H1 (cell line): Measurements from ENCODE around the gene SLC38A5. TPM values are rescaled to one million over a fixed set of nuclear protein-coding genes. Genes with fewer than 3 reads are reported as not detected.

Experiments used
- CTCF ChIA-PET: fragments of 300-600 bp; sonication (Branson Sonifier 250); formaldehyde crosslinking; loops from one replicate; lab custom pipeline; 2021; ENCODE audit not compliant: partially characterized antibody; lab: Charles Lee
- POLR2A ChIA-PET: fragments of 300-600 bp; sonication (Branson Sonifier 250); formaldehyde crosslinking; loops from one replicate; lab custom pipeline; 2021; ENCODE audit warnings: inconsistent platforms; ENCODE audit not compliant: partially characterized antibody; lab: Charles Lee
- DNase-seq, 2 experiments: peaks; one replicate each; pipeline versions ENCODE4 v3.0.0 to v3.0.0-alpha.2; 2010 to 2022; ENCODE audit warnings: low spot score in 2 of 2, low read depth in 1 of 2, mixed read lengths in 1 of 2
- FAIRE-seq: peaks from 2 replicates; lab custom pipeline; 2011; peaks lifted over from hg19 to GRCh38; lab: Jason Lieb, UNC
- H2AFZ ChIP-seq: 2 replicates; pipeline ENCODE4 v1.8.1; 2012; ENCODE audit warnings: low read length, inconsistent platforms
- H2AK5ac ChIP-seq: 2 replicates; pipeline ENCODE4 v1.6.1; 2013; ENCODE audit warnings: low read depth, low read length
- H2BK120ac ChIP-seq: replicated peaks from 2 replicates; pipeline ENCODE3; 2013; ENCODE audit warnings: low read depth, low read length, inconsistent platforms
- H2BK12ac ChIP-seq: 2 replicates; pipeline ENCODE4 v1.6.1; 2013; ENCODE audit warnings: low read depth, low read length
- H2BK15ac ChIP-seq: 2 replicates; pipeline ENCODE4 v1.6.1; 2013; ENCODE audit warnings: low read length
- H2BK20ac ChIP-seq: 2 replicates; pipeline ENCODE4 v1.6.1; 2013; ENCODE audit warnings: low read length
- H2BK5ac ChIP-seq: 2 replicates; pipeline ENCODE4 v1.6.1; 2013; ENCODE audit warnings: low read depth, low read length
- H3K14ac ChIP-seq: 2 replicates; pipeline ENCODE4 v1.6.1; 2013; ENCODE audit warnings: inconsistent platforms; ENCODE audit not compliant: insufficient read length
- H3K18ac ChIP-seq: 2 replicates; pipeline ENCODE4 v1.6.1; 2013; ENCODE audit warnings: low read length; ENCODE audit errors: extremely low read depth
- H3K23ac ChIP-seq: 2 replicates; pipeline ENCODE4 v1.6.1; 2013; ENCODE audit warnings: inconsistent platforms; ENCODE audit not compliant: insufficient read length
- H3K23me2 ChIP-seq: 2 replicates; pipeline ENCODE4 v1.6.1; 2013; ENCODE audit warnings: low read depth, low read length
- H3K27ac ChIP-seq: 2 replicates; pipeline ENCODE4 v1.6.1; 2011; ENCODE audit warnings: low read depth, low read length, inconsistent platforms
- H3K27me3 ChIP-seq, 4 experiments: replicated peaks in 1 of 4; 1 replicate in 1 of 4; 2 replicates in 3 of 4; pipeline versions ENCODE4 v1.6.1 to v1.8.1; 2011 to 2013; ENCODE audit warnings: low read length in 3 of 4, mild to moderate bottlenecking in 3 of 4, inconsistent platforms in 2 of 4, mixed read lengths in 2 of 4, moderate library complexity in 1 of 4; ENCODE audit not compliant: control insufficient read depth in 3 of 4, insufficient read depth in 3 of 4; ENCODE audit errors: extremely low read depth in 1 of 4
- H3K36me3 ChIP-seq, 4 experiments: 2 replicates each; pipeline versions ENCODE4 v1.6.1 to v1.8.1; 2011 to 2013; ENCODE audit warnings: mild to moderate bottlenecking in 4 of 4, low read length in 3 of 4, moderate library complexity in 2 of 4, control low read depth in 1 of 4, inconsistent platforms in 1 of 4; ENCODE audit not compliant: insufficient read depth in 4 of 4, control insufficient read depth in 2 of 4
- H3K4ac ChIP-seq: replicated peaks from 2 replicates; pipeline ENCODE3; 2013; ENCODE audit warnings: low read length, low read depth, mixed read lengths, inconsistent platforms; ENCODE audit not compliant: insufficient read length
- H3K4me1 ChIP-seq, 4 experiments: replicated peaks in 1 of 4; 1 replicate in 1 of 4; 2 replicates in 3 of 4; pipeline versions ENCODE4 v1.6.1 to v1.8.1; 2011 to 2013; ENCODE audit warnings: low read length in 3 of 4, inconsistent platforms in 2 of 4, mixed read lengths in 1 of 4; ENCODE audit not compliant: insufficient read depth in 4 of 4, control insufficient read depth in 3 of 4
- H3K4me2 ChIP-seq, 2 experiments: 2 replicates each; pipeline versions ENCODE4 v1.6.1 to v1.8.1; 2011 to 2013; ENCODE audit warnings: low read depth in 2 of 2, low read length in 2 of 2, control low read depth in 1 of 2, inconsistent platforms in 1 of 2, mild to moderate bottlenecking in 1 of 2; ENCODE audit not compliant: insufficient read depth in 1 of 2
- H3K4me3 ChIP-seq, 4 experiments: fragments of 200-600, 300-600 bp in 1 of 4; sonication (generic), shearing (Covaris generic), sonication (Bioruptor Twin) in 1 of 4; 2 replicates each; pipeline versions ENCODE4 v1.5.1 to v1.8.1; 2011 to 2016; ENCODE audit warnings: low read length in 4 of 4, low read depth in 3 of 4, control low read depth in 2 of 4, inconsistent platforms in 2 of 4, mild to moderate bottlenecking in 2 of 4, mixed read lengths in 1 of 4, moderate library complexity in 1 of 4; ENCODE audit not compliant: insufficient read depth in 2 of 4; ENCODE audit errors: extremely low read depth in 1 of 4
- H3K56ac ChIP-seq: replicated peaks from 2 replicates; pipeline ENCODE3; 2013; ENCODE audit warnings: low read depth, mild to moderate bottlenecking, mixed read lengths, low read length, inconsistent platforms; ENCODE audit not compliant: insufficient read length
- H3K79me1 ChIP-seq: 2 replicates; pipeline ENCODE4 v1.6.1; 2013; ENCODE audit warnings: low read depth, low read length, control low read depth
- H3K79me2 ChIP-seq, 2 experiments: 2 replicates each; pipeline versions ENCODE4 v1.6.1 to v1.8.1; 2012 to 2013; ENCODE audit warnings: low read length in 2 of 2, mild to moderate bottlenecking in 2 of 2, inconsistent platforms in 1 of 2; ENCODE audit not compliant: insufficient read depth in 2 of 2, control insufficient read depth in 1 of 2
- H3K9ac ChIP-seq, 4 experiments: replicated peaks in 1 of 4; 1 replicate in 1 of 4; 2 replicates in 3 of 4; pipeline versions ENCODE4 v1.6.1 to v1.8.1; 2011 to 2013; ENCODE audit warnings: low read depth in 3 of 4, low read length in 3 of 4, control low read depth in 2 of 4, mild to moderate bottlenecking in 2 of 4, moderate library complexity in 2 of 4, inconsistent platforms in 1 of 4; ENCODE audit errors: extremely low read depth in 1 of 4
- H3K9me3 ChIP-seq, 2 experiments: 2 replicates each; pipeline versions ENCODE4 v1.6.1 to v1.8.1; 2012 to 2013; ENCODE audit warnings: mild to moderate bottlenecking in 2 of 2, moderate library complexity in 2 of 2, control low read depth in 1 of 2, inconsistent platforms in 1 of 2, low read depth in 1 of 2, low read length in 1 of 2, mixed read lengths in 1 of 2; ENCODE audit not compliant: insufficient read depth in 2 of 2
- H4K20me1 ChIP-seq, 2 experiments: replicated peaks in 1 of 2; 2 replicates each; pipeline versions ENCODE3 to v1.8.1; 2011 to 2013; ENCODE audit warnings: inconsistent platforms in 2 of 2, low read length in 2 of 2, mild to moderate bottlenecking in 1 of 2; ENCODE audit not compliant: insufficient read depth in 2 of 2, control insufficient read depth in 1 of 2
- H4K5ac ChIP-seq: 2 replicates; pipeline ENCODE4 v1.6.1; 2013; ENCODE audit warnings: low read length, low read depth, mixed read lengths, inconsistent platforms; ENCODE audit not compliant: insufficient read length
- H4K8ac ChIP-seq: 2 replicates; pipeline ENCODE4 v1.8.0; 2013; ENCODE audit warnings: mild to moderate bottlenecking, moderate library complexity, low read length, inconsistent platforms; ENCODE audit not compliant: insufficient read depth; ENCODE audit errors: extremely low read depth
- H4K91ac ChIP-seq: replicated peaks from 2 replicates; pipeline ENCODE3; 2013; ENCODE audit warnings: low read length, mixed read lengths, inconsistent platforms; ENCODE audit not compliant: insufficient read length
- MAX ChIP-seq: IDR thresholded peaks from 2 replicates; pipeline ENCODE4 v1.6.1; 2012; ENCODE audit warnings: inconsistent platforms
- POU5F1 ChIP-seq: IDR thresholded peaks from 2 replicates; pipeline ENCODE4 v1.6.1; 2011; ENCODE audit warnings: low read depth, mild to moderate bottlenecking, low read length, moderate library complexity
- RNF2 ChIP-seq: fragments of 200-900, 300-1000 bp; sonication (generic); IDR thresholded peaks from 2 replicates; pipeline ENCODE4 v1.7.1; 2016; ENCODE audit warnings: borderline replicate concordance, low read depth, mild to moderate bottlenecking, antibody characterized with exemption, low read length; ENCODE audit not compliant: poor library complexity, severe bottlenecking; ENCODE audit errors: missing control alignments
- TCF12 ChIP-seq: IDR thresholded peaks from 2 replicates; pipeline ENCODE4 v1.6.1; 2011; ENCODE audit warnings: low read depth, mild to moderate bottlenecking, low read length
- WGBS, 2 experiments: shearing (Covaris generic) in 1 of 2; methylation state at CpG; one replicate each; pipeline versions ENCODE4 v1.1.6 to v1.1.7; 2013 to 2015; ENCODE audit warnings: low lambda C conversion rate in 2 of 2, mixed read lengths in 2 of 2, inconsistent platforms in 1 of 2, low coverage in 1 of 2, missing lambda C conversion rate in 1 of 2; ENCODE audit not compliant: insufficient replicate concordance in 2 of 2, insufficient coverage in 1 of 2, insufficient read length in 1 of 2; ENCODE audit errors: extremely low coverage in 1 of 2, missing lambda C conversion rate in 1 of 2; 5-methylcytosine and 5-hydroxymethylcytosine counted together
- polyA plus RNA-seq, 7 experiments: library from polyadenylated mRNA; depleted of rRNA in 3 of 7; stranded (reverse) in 5 of 7; unstranded in 2 of 7; fragments of >200 nt in 5 of 7; fragments of 200-250 nt in 2 of 7; gene quantifications; 1 replicate in 5 of 7; 2 replicates in 1 of 7; 4 replicates in 1 of 7; pipeline versions ENCODE4 v1.2.1 to v1.2.3, GENCODE V29; 2011 to 2013; ENCODE audit warnings: missing spikeins in 2 of 7, mixed read lengths in 2 of 7
- total RNA-seq: library from RNA; stranded (reverse); fragmentation: NEBNext Ultra II Directional; extraction: Animal tissue kit (Norgen Biotek cat#: 25700); gene quantifications from 2 replicates; pipeline ENCODE4 v1.2.1, GENCODE V29; 2021

SLC38A5 gene
- total and polyA plus RNA-seq, 2 of the 8 experiments (the other 6 are each of a cell fraction or from before 2014, with no cell fraction given) = 70.9 to 106 TPM

GRCh38 chrX:48460031-48460430 is 10.0 kb downstream of the SLC38A5 start:
- 100% methylated on average over 1 of the region's 3 CpGs; no CpG with 5 or more reads in 1 of the 2 experiments for WGBS, 2 experiments
- Histone ChIP-seq H3K14ac (no peak overlapping the region), H2BK120ac (no peak overlapping the region), H3K79me2 (no peaks in the 10 kb centered on the region), H3K18ac (no peak overlapping the region), H3K9ac (no peak overlapping the region), H2BK20ac (no peak overlapping the region), H3K56ac (no peak overlapping the region), H4K5ac (no peak overlapping the region), H4K8ac (no peak overlapping the region), H3K36me3 (peaks cover 0 to 13% (median 3%) of the 10 kb centered on the region in 4 experiments; a peak in 5 of 8 replicates), H3K23ac (no peak overlapping the region), H3K4me3 (no peak overlapping the region), H3K23me2 (no peaks in the 10 kb centered on the region), H2BK12ac (no peak overlapping the region), H2AFZ (no peak overlapping the region), H4K91ac (no peak overlapping the region), H3K27ac (no peak overlapping the region), H2BK15ac (no peak overlapping the region), H3K4me1 (no peaks in the 10 kb centered on the region), H2AK5ac (no peak overlapping the region), H3K79me1 (0 out of 2 replicates have a peak, but pooled peaks cover 2% of the 10 kb centered on the region), H2BK5ac (no peak overlapping the region), H3K4ac (no peak overlapping the region), H3K9me3 (no peaks in the 10 kb centered on the region), H4K20me1 (peaks cover 0 to 1% of the 10 kb centered on the region in 2 experiments), H3K27me3 (no peaks in the 10 kb centered on the region), H3K4me2 (no peak overlapping the region)
- POLR2A ChIA-PET = interaction anchor here (1.1 kb wide), 1 partner anchor 114 kb away, joined by 3 read pairs; the partner anchor contains the start of gene RBM3
- CTCF ChIA-PET = no interaction called here
- no peak for DNase-seq
- no peak for FAIRE-seq
- TF ChIP-seq TCF12 = no peak
- no peak for TF ChIP-seq MAX
- TF ChIP-seq RNF2 = no peak
- TF ChIP-seq POU5F1 = no peak
